Ishikawa (cell line): Measurements from ENCODE around the gene SUPT7L.

Experiments used
- CEBPB ChIP-seq: IDR thresholded peaks from 2 replicates; pipeline ENCODE4 v1.6.1; 2012
- EGR1 ChIP-seq: IDR thresholded peaks from 2 replicates; pipeline ENCODE4 v1.6.1; 2012
- EP300 ChIP-seq: IDR thresholded peaks from 2 replicates; pipeline ENCODE4 v1.6.1; 2012; ENCODE audit warnings: borderline replicate concordance
- NFIC ChIP-seq: IDR thresholded peaks from 2 replicates; pipeline ENCODE4 v1.6.1; 2012
- RAD21 ChIP-seq: IDR thresholded peaks from 2 replicates; pipeline ENCODE4 v1.6.1; 2012; ENCODE audit warnings: low read depth
- TEAD4 ChIP-seq: IDR thresholded peaks from 2 replicates; pipeline ENCODE4 v1.6.1; 2012
- YY1 ChIP-seq: IDR thresholded peaks from 2 replicates; pipeline ENCODE4 v1.6.1; 2012; ENCODE audit warnings: low read depth

- no peak for TF ChIP-seq YY1
- TF ChIP-seq RAD21: no peak
- TF ChIP-seq EGR1: no peak
- TF ChIP-seq NFIC: no peak
- TF ChIP-seq EP300: no peak
- no peak for TF ChIP-seq CEBPB
- TF ChIP-seq TEAD4: no peak
Measured at GRCh38 chr2:27707462-27708256, 44.2 kb upstream of the SUPT7L start.
